Spleen (tissue), 11 donors: ENCODE results near the gene DCHS2. TPM values are rescaled to one million over a fixed set of nuclear protein-coding genes. Genes with fewer than 3 reads are reported as not detected.

ENCODE experiments used
- DNase-seq: peaks from one replicate; pipeline ENCODE4 v3.0.0-alpha.2; 2020
- H3K27ac ChIP-seq, 8 donors: fragments of 200-600 bp; sonication (generic) in 7 of 8; 1 replicate in 4 of 8; 2 replicates in 4 of 8; pipeline versions ENCODE4 v1.5.0 to v1.8.0; 2016 to 2021; ENCODE audit warnings: inconsistent platforms in 4 of 8, mild to moderate bottlenecking in 4 of 8, moderate library complexity in 1 of 8
- H3K27me3 ChIP-seq, 7 donors: fragments of 200-600 bp; sonication (generic) in 6 of 7; replicated peaks in 1 of 7; 1 replicate in 4 of 7; 2 replicates in 3 of 7; pipeline versions ENCODE4 v1.5.0 to v1.8.0; 2016 to 2021; ENCODE audit warnings: inconsistent platforms in 3 of 7, mild to moderate bottlenecking in 1 of 7
- H3K36me3 ChIP-seq, 6 donors: fragments of 200-600 bp; sonication (generic) in 5 of 6; 1 replicate in 4 of 6; 2 replicates in 2 of 6; pipeline versions ENCODE4 v1.5.0 to v1.8.0; 2016 to 2021; ENCODE audit warnings: inconsistent platforms in 2 of 6
- H3K4me1 ChIP-seq, 6 donors: fragments of 200-600 bp; sonication (generic) in 5 of 6; 1 replicate in 3 of 6; 2 replicates in 3 of 6; pipeline versions ENCODE4 v1.5.0 to v1.8.0; 2016 to 2021; ENCODE audit warnings: inconsistent platforms in 3 of 6
- H3K4me3 ChIP-seq, 8 donors: fragments of 200-600 bp; sonication (generic) in 7 of 8; 1 replicate in 4 of 8; 2 replicates in 4 of 8; pipeline versions ENCODE4 v1.5.0 to v1.8.0; 2016 to 2021; ENCODE audit warnings: inconsistent platforms in 4 of 8, mild to moderate bottlenecking in 4 of 8, moderate library complexity in 2 of 8
- H3K9me3 ChIP-seq, 8 donors: fragments of 200-600 bp; sonication (generic) in 7 of 8; 1 replicate in 4 of 8; 2 replicates in 4 of 8; pipeline versions ENCODE4 v1.5.0 to v1.8.0; 2016 to 2021; ENCODE audit warnings: inconsistent platforms in 4 of 8
- CTCF ChIP-seq, 11 experiments: fragments of 200-600 bp in 7 of 11; fragments of 450-650 bp in 4 of 11; sonication (generic) in 4 of 11; IDR thresholded peaks in 8 of 11; conservative IDR thresholded peaks in 3 of 11; 1 replicate in 7 of 11; 2 replicates in 4 of 11; pipeline versions ENCODE4 v1.4.0 to v1.8.0; 2016 to 2021; ENCODE audit warnings: antibody characterized with exemption in 11 of 11, inconsistent platforms in 4 of 11, mild to moderate bottlenecking in 1 of 11
- POLR2A ChIP-seq, 3 donors: fragments of 450-650 bp; IDR thresholded peaks; one replicate each; pipeline ENCODE4 v1.5.1; 2017; ENCODE audit warnings: antibody characterized with exemption in 3 of 3, mild to moderate bottlenecking in 1 of 3
- POLR2AphosphoS5 ChIP-seq, 3 donors: sonication (generic); formaldehyde crosslinking; IDR thresholded peaks; one replicate each; pipeline ENCODE4 v1.5.1; 2017; ENCODE audit warnings: antibody characterized with exemption in 3 of 3
- WGBS, 5 donors: extraction: QIAGEN DNeasy Blood & Tissue Kit in 3 of 5; methylation state at CpG; one replicate each; pipeline versions ENCODE4 v1.1.5 to v1.1.7; 2013 to 2018; 5-methylcytosine and 5-hydroxymethylcytosine counted together
- intact Hi-C: fragments of 100-400 bp; cut with DNase I; formaldehyde crosslinking; loops from one replicate; pipeline ENCODE4 v1.15.0; 2023; ENCODE audit warnings: low total_unique reads
- polyA plus RNA-seq, 3 donors: library from polyadenylated mRNA; stranded (reverse); fragments of 200-250 nt; gene quantifications; one replicate each; pipeline ENCODE4 v1.2.1, GENCODE V29; 2013
- total RNA-seq, 7 donors: library from RNA; depleted of rRNA in 3 of 7; stranded (reverse); fragments of >200 nt in 3 of 7; fragmentation: NEBNext Ultra II Directional in 4 of 7; extraction: Animal tissue kit (Norgen Biotek cat#: 25700) in 4 of 7; gene quantifications; one replicate each; pipeline versions ENCODE4 v1.1.0 to v1.2.1, GENCODE V29; 2016 to 2021
- donor health status: healthy with polysubstance abuse.
- donor health status: DM: no; HTN: no; CAD: no; lungs with moderate emphysema.
- donor health status: DM: no; HTN: no; CAD: no.
- donor health status: Bipolar disorder and iron deficiency.
- donor health status: healthy.
- donor health status: DM: no; HTN: no; CAD: no.
- donor health status: DM: yes; HTN: yes; CAD: no.

The DCHS2 gene
- total and polyA plus RNA-seq, 10 donors = under 0.01 to 0.55 (median 0.05) TPM; not detected in 1

GRCh38 chr4:154528869-154529268 is 37.3 kb upstream of the DCHS2 start:
- 54 to 73% (median 65%) methylated on average over 2 of the region's 2 CpGs for WGBS, 5 donors
- Histone ChIP-seq H3K27ac (no peak overlapping the region), H3K4me3 (no peak overlapping the region), H3K9me3 (no peaks in the 10 kb centered on the region), H3K4me1 (no peaks in the 10 kb centered on the region), H3K36me3 (no peaks in the 10 kb centered on the region), H3K27me3 (peaks cover 0 to 8% (median 0%) of the 10 kb centered on the region in 7 donors)
- DNase-seq = no peak
- TF ChIP-seq POLR2A (IDR thresholded peaks at IDR 0.05) = no peak
- no peak for TF ChIP-seq POLR2AphosphoS5 (IDR thresholded peaks at IDR 0.05)
- no peak for TF ChIP-seq CTCF (IDR thresholded peaks at IDR 0.05 in 8 of 11, conservative IDR thresholded peaks at IDR 0.05 in 3 of 11)
- intact Hi-C loops = no loop called here

GRCh38 chr4:154527308-154527707 is 35.7 kb upstream of the DCHS2 start:
- H3K27me3 ChIP-seq = peaks cover 0 to 16% (median 0%) of the 10 kb centered on the region in 7 donors
- 74 to 86% (median 85%) methylated on average over 4 of the region's 4 CpGs for WGBS, 5 donors
- no peak for DNase-seq
- intact Hi-C loops = no loop called here
- TF ChIP-seq POLR2AphosphoS5 (IDR thresholded peaks at IDR 0.05) (no peak), CTCF (IDR thresholded peaks at IDR 0.05 in 8 of 11, conservative IDR thresholded peaks at IDR 0.05 in 3 of 11) (no peak), POLR2A (IDR thresholded peaks at IDR 0.05) (no peak)
- no peaks in the 10 kb centered on the region for H3K9me3 ChIP-seq
- H3K4me3 ChIP-seq = no peak overlapping the region
- H3K36me3 ChIP-seq = no peaks in the 10 kb centered on the region
- no peak overlapping the region for H3K27ac ChIP-seq
- no peaks in the 10 kb centered on the region for H3K4me1 ChIP-seq

GRCh38 chr4:154526151-154526550 is 34.6 kb upstream of the DCHS2 start:
- TF ChIP-seq CTCF (IDR thresholded peaks at IDR 0.05 in 8 of 11, conservative IDR thresholded peaks at IDR 0.05 in 3 of 11) (no peak), POLR2A (IDR thresholded peaks at IDR 0.05) (no peak), POLR2AphosphoS5 (IDR thresholded peaks at IDR 0.05) (no peak)
- no peak overlapping the region for H3K4me3 ChIP-seq
- DNase-seq = no peak
- no peaks in the 10 kb centered on the region for H3K4me1 ChIP-seq
- peaks cover 0 to 16% (median 0%) of the 10 kb centered on the region in 7 donors for H3K27me3 ChIP-seq
- WGBS, 5 donors = 14 to 29% (median 16%) methylated on average over 2 of the region's 2 CpGs
- intact Hi-C loops = no loop called here
- H3K27ac ChIP-seq = no peak overlapping the region
- no peaks in the 10 kb centered on the region for H3K36me3 ChIP-seq
- H3K9me3 ChIP-seq = no peaks in the 10 kb centered on the region

GRCh38 chr4:154521607-154522006 is 30.0 kb upstream of the DCHS2 start:
- Histone ChIP-seq H3K36me3 (no peaks in the 10 kb centered on the region), H3K4me3 (no peak overlapping the region), H3K9me3 (no peaks in the 10 kb centered on the region), H3K27me3 (peaks cover 0 to 27% (median 0%) of the 10 kb centered on the region in 7 donors), H3K27ac (no peak overlapping the region), H3K4me1 (no peaks in the 10 kb centered on the region)
- intact Hi-C loops = no loop called here
- no peak for DNase-seq
- TF ChIP-seq POLR2A (IDR thresholded peaks at IDR 0.05) = no peak
- no peak for TF ChIP-seq POLR2AphosphoS5 (IDR thresholded peaks at IDR 0.05)
- no peak for TF ChIP-seq CTCF (IDR thresholded peaks at IDR 0.05 in 8 of 11, conservative IDR thresholded peaks at IDR 0.05 in 3 of 11)
